Measurements from ENCODE around the gene TFB2M. TPM values are rescaled to one million over a fixed set of nuclear protein-coding genes. Genes with fewer than 3 reads are reported as not detected.
"Not testable (repeated sequence)": the region's sequence is repeated elsewhere in the genome, so short reads cannot be mapped to it uniquely, and the experiment has no call there.

TFB2M gene
- total RNA-seq, 2 donors from 2014 or later: 13.5 to 15.0 TPM

- ATAC-seq (replicated peaks in 1 of 2): no peak
- Mint-ChIP-seq H3K4me1 (ENCODE audit: low read depth) (peaks cover 47% of the 10 kb centered on the region), H3K9me3 (peaks cover 0 to 3% of the 10 kb centered on the region in 2 donors), H3K27ac (peak overlapping the region; percentile 100), H3K4me3 (peak overlapping the region; percentile 99 to 100), H3K27me3 (ENCODE audit: low read depth) (no peaks in the 10 kb centered on the region), H3K36me3 (ENCODE audit: insufficient read depth in 2 of 2) (peaks cover 7 to 8% of the 10 kb centered on the region in 2 donors)
- no peak for DNase-seq
Measured at GRCh38 chr1:246564839-246565750, 966 bp downstream of the TFB2M start.

GRCh38 chr1:246560833-246561232 lies 5.2 kb downstream of the TFB2M start:
- Mint-ChIP-seq H3K36me3 (ENCODE audit: insufficient read depth in 2 of 2) (peaks cover 3 to 21% of the 10 kb centered on the region in 2 donors), H3K4me1 (ENCODE audit: low read depth) (peaks cover 21% of the 10 kb centered on the region)
- not testable (repeated sequence) for H3K27ac Mint-ChIP-seq; H3K4me3 Mint-ChIP-seq; ATAC-seq (replicated peaks in 1 of 2); H3K9me3 Mint-ChIP-seq; DNase-seq; H3K27me3 Mint-ChIP-seq (ENCODE audit: low read depth)

- Mint-ChIP-seq H3K27me3 (ENCODE audit: low read depth) (no peaks in the 10 kb centered on the region), H3K4me3 (no peak overlapping the region), H3K36me3 (ENCODE audit: insufficient read depth in 2 of 2) (peaks cover 0 to 26% of the 10 kb centered on the region in 2 donors), H3K27ac (peak overlapping the region; percentile 35), H3K4me1 (ENCODE audit: low read depth) (peaks cover 12% of the 10 kb centered on the region), H3K9me3 (no peaks in the 10 kb centered on the region)
- DNase-seq (no peak), ATAC-seq (replicated peaks in 1 of 2) (no peak)
Measured at GRCh38 chr1:246559310-246559709, 6.8 kb downstream of the TFB2M start.

- Mint-ChIP-seq H3K27ac (peak overlapping the region; percentile 60), H3K4me3 (no peak overlapping the region), H3K27me3 (ENCODE audit: low read depth) (no peaks in the 10 kb centered on the region), H3K9me3 (no peaks in the 10 kb centered on the region), H3K4me1 (ENCODE audit: low read depth) (peaks cover 8% of the 10 kb centered on the region), H3K36me3 (ENCODE audit: insufficient read depth in 2 of 2) (peaks cover 0 to 29% of the 10 kb centered on the region in 2 donors)
- DNase-seq (no peak), ATAC-seq (replicated peaks in 1 of 2) (no peak)
Measured at GRCh38 chr1:246558041-246558440, 8.0 kb downstream of the TFB2M start.

GRCh38 chr1:246554201-246554600 lies 11.9 kb downstream of the TFB2M start:
- no peak overlapping the region for H3K27ac Mint-ChIP-seq
- H3K27me3 Mint-ChIP-seq (ENCODE audit: low read depth): no peaks in the 10 kb centered on the region
- DNase-seq (no peak), ATAC-seq (replicated peaks in 1 of 2) (no peak)
- H3K4me3 Mint-ChIP-seq: no peak overlapping the region
- H3K36me3 Mint-ChIP-seq (ENCODE audit: insufficient read depth in 2 of 2): peaks cover 5 to 31% of the 10 kb centered on the region in 2 donors
- no peaks in the 10 kb centered on the region for H3K4me1 Mint-ChIP-seq (ENCODE audit: low read depth)
- no peaks in the 10 kb centered on the region for H3K9me3 Mint-ChIP-seq

GRCh38 chr1:246552110-246552509 lies 14.0 kb downstream of the TFB2M start:
- ATAC-seq (replicated peaks in 1 of 2): no peak
- Mint-ChIP-seq H3K4me3 (no peak overlapping the region), H3K36me3 (ENCODE audit: insufficient read depth in 2 of 2) (peaks cover 5 to 29% of the 10 kb centered on the region in 2 donors), H3K9me3 (no peaks in the 10 kb centered on the region), H3K27ac (no peak overlapping the region), H3K27me3 (ENCODE audit: low read depth) (no peaks in the 10 kb centered on the region), H3K4me1 (ENCODE audit: low read depth) (peaks cover 5% of the 10 kb centered on the region)
- no peak for DNase-seq

- peaks cover 5% of the 10 kb centered on the region for H3K4me1 Mint-ChIP-seq (ENCODE audit: low read depth)
- no peak overlapping the region for H3K27ac Mint-ChIP-seq
- H3K9me3 Mint-ChIP-seq: no peaks in the 10 kb centered on the region
- H3K4me3 Mint-ChIP-seq: no peak overlapping the region
- DNase-seq (no peak), ATAC-seq (replicated peaks in 1 of 2) (no peak)
- peaks cover 5 to 24% of the 10 kb centered on the region in 2 donors for H3K36me3 Mint-ChIP-seq (ENCODE audit: insufficient read depth in 2 of 2)
- no peaks in the 10 kb centered on the region for H3K27me3 Mint-ChIP-seq (ENCODE audit: low read depth)
Measured at GRCh38 chr1:246550402-246550801, 15.7 kb downstream of the TFB2M start.

- Mint-ChIP-seq H3K36me3 (ENCODE audit: insufficient read depth in 2 of 2) (peaks cover 5 to 18% of the 10 kb centered on the region in 2 donors), H3K9me3 (no peaks in the 10 kb centered on the region), H3K4me3 (no peak overlapping the region), H3K27me3 (ENCODE audit: low read depth) (no peaks in the 10 kb centered on the region), H3K27ac (no peak overlapping the region), H3K4me1 (ENCODE audit: low read depth) (peaks cover 5% of the 10 kb centered on the region)
- no peak for ATAC-seq (replicated peaks in 1 of 2)
- no peak for DNase-seq
Measured at GRCh38 chr1:246549665-246550064, 16.4 kb downstream of the TFB2M start.

GRCh38 chr1:246544001-246544400 lies 22.1 kb downstream of the TFB2M start:
- Mint-ChIP-seq H3K9me3 (no peaks in the 10 kb centered on the region), H3K36me3 (ENCODE audit: insufficient read depth in 2 of 2) (peaks cover 2 to 12% of the 10 kb centered on the region in 2 donors), H3K27me3 (ENCODE audit: low read depth) (no peaks in the 10 kb centered on the region), H3K4me3 (no peak overlapping the region), H3K27ac (no peak overlapping the region), H3K4me1 (ENCODE audit: low read depth) (peaks cover 5% of the 10 kb centered on the region)
- DNase-seq (no peak), ATAC-seq (replicated peaks in 1 of 2) (no peak)

- no peak for ATAC-seq (replicated peaks in 1 of 2)
- Mint-ChIP-seq H3K9me3 (no peaks in the 10 kb centered on the region), H3K27ac (no peak overlapping the region), H3K4me1 (ENCODE audit: low read depth) (no peaks in the 10 kb centered on the region), H3K27me3 (ENCODE audit: low read depth) (no peaks in the 10 kb centered on the region), H3K36me3 (ENCODE audit: insufficient read depth in 2 of 2) (peaks cover 2 to 5% of the 10 kb centered on the region in 2 donors), H3K4me3 (no peak overlapping the region)
- DNase-seq: no peak
Measured at GRCh38 chr1:246540738-246541491, 25.1 kb downstream of the TFB2M start.

- no peak for DNase-seq
- no peak overlapping the region for H3K4me3 Mint-ChIP-seq
- H3K36me3 Mint-ChIP-seq (ENCODE audit: insufficient read depth in 2 of 2): peaks cover 0 to 4% of the 10 kb centered on the region in 2 donors
- no peaks in the 10 kb centered on the region for H3K4me1 Mint-ChIP-seq (ENCODE audit: low read depth)
- no peak for ATAC-seq (replicated peaks in 1 of 2)
- H3K27me3 Mint-ChIP-seq (ENCODE audit: low read depth): no peaks in the 10 kb centered on the region
- no peak overlapping the region for H3K27ac Mint-ChIP-seq
- H3K9me3 Mint-ChIP-seq: no peaks in the 10 kb centered on the region
Measured at GRCh38 chr1:246537887-246538286, 28.2 kb downstream of the TFB2M start.

GRCh38 chr1:246537441-246537840 lies 28.6 kb downstream of the TFB2M start:
- no peaks in the 10 kb centered on the region for H3K27me3 Mint-ChIP-seq (ENCODE audit: low read depth)
- no peak overlapping the region for H3K27ac Mint-ChIP-seq

GRCh38 chr1:246534114-246534513 lies 31.9 kb downstream of the TFB2M start:
- Mint-ChIP-seq H3K9me3 (peaks cover 2% of the 10 kb centered on the region in 2 donors), H3K4me1 (ENCODE audit: low read depth) (no peaks in the 10 kb centered on the region), H3K27me3 (ENCODE audit: low read depth) (no peaks in the 10 kb centered on the region), H3K36me3 (ENCODE audit: insufficient read depth in 2 of 2) (peaks cover 3% of the 10 kb centered on the region in 2 donors), H3K27ac (no peak overlapping the region), H3K4me3 (no peak overlapping the region)
- no peak for ATAC-seq (replicated peaks in 1 of 2)
- no peak for DNase-seq

More at GRCh38 chr1:246537441-246537840, 28.6 kb downstream of the TFB2M start:
- Mint-ChIP-seq H3K9me3 (no peaks in the 10 kb centered on the region), H3K4me3 (no peak overlapping the region), H3K4me1 (ENCODE audit: low read depth) (no peaks in the 10 kb centered on the region), H3K36me3 (ENCODE audit: insufficient read depth in 2 of 2) (peaks cover 0 to 4% of the 10 kb centered on the region in 2 donors)
- ATAC-seq (replicated peaks in 1 of 2) (no peak), DNase-seq (no peak)
